GM13976 (cell line): Measurements from ENCODE around the gene DDX23.
A peak's percentile ranks its signal among the peaks of the same experiment; 100 is the strongest.

Experiments used
- DNase-seq: peaks from one replicate; pipeline ENCODE4 v3.0.0; 2012; ENCODE audit warnings: low spot score
- CTCF ChIP-seq: IDR thresholded peaks from 2 replicates; pipeline ENCODE4 v1.5.1; 2012; ENCODE audit warnings: borderline replicate concordance, mild to moderate bottlenecking; ENCODE audit not compliant: insufficient read depth; ENCODE audit errors: extremely low read depth, missing control alignments, control extremely low read depth
- in situ Hi-C: fragments of 300-500 bp; cut with MboI; formaldehyde crosslinking; loops from one replicate; pipeline ENCODE4 v1.12.0; 2022; ENCODE audit warnings: low sequenced_read_pairs, mixed read lengths, inconsistent platforms; ENCODE audit not compliant: unreplicated experiment

The DDX23 gene

GRCh38 chr12:48788854-48789775 lies 62.8 kb downstream of the DDX23 start, which contains the start of gene ADCY6:
ADCY6 (minus strand) TSS chr12:48789089; CDS start chr12:48783434, 5,655 bp downstream.
- in situ Hi-C loops = no loop called here
- DNase-seq = peak; percentile 73
- no peak for TF ChIP-seq CTCF

GRCh38 chr12:48788524-48788853 lies 63.5 kb downstream of the DDX23 start:
- TF ChIP-seq CTCF = no peak
- in situ Hi-C loops = no loop called here

GRCh38 chr12:48787791-48788523 lies 64.0 kb downstream of the DDX23 start:
- DNase-seq = no peak
- no peak for TF ChIP-seq CTCF
- in situ Hi-C loops = no loop called here

More at GRCh38 chr12:48788524-48788853, 63.5 kb downstream of the DDX23 start:
- DNase-seq = no peak

GRCh38 chr12:48786591-48787544 lies 65.1 kb downstream of the DDX23 start:
- no peak for TF ChIP-seq CTCF
- DNase-seq = no peak
- in situ Hi-C loops = no loop called here

- in situ Hi-C loops = no loop called here
- no peak for TF ChIP-seq CTCF
- no peak for DNase-seq
Observed at GRCh38 chr12:48783432-48783831, 68.5 kb downstream of the DDX23 start.
